NCI-H2196 treated with DMSO at 0.1 percent for 48 hours (cell line): Measurements from ENCODE around the gene TFAP2D.

Experiments
- DNase-seq: peaks from one replicate; lab custom pipeline; 2025; ENCODE audit not compliant: unreplicated experiment; lab: John Stamatoyannopoulos, UW

TFAP2D gene

DNA sequence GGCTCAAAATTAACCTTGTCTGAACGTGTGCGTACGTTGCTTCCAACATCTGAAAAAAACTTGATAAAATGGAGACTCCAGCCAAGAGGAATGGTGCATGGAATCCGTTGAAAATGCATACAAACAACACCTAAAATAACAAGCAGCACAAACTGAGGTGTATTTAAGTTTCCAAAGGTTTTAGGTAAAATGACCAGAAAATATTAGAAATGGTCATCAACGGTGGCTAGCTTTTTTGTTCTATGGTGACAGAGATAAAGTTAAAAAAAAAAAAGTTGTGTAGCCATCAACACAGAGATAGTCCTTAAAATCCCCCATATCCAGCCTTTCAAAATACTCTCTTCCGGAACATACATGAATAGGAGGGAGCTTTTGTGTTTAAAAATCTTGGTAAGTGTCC is 104.7 kb downstream of the TFAP2D start:
- DNase-seq, result no peak

DNA sequence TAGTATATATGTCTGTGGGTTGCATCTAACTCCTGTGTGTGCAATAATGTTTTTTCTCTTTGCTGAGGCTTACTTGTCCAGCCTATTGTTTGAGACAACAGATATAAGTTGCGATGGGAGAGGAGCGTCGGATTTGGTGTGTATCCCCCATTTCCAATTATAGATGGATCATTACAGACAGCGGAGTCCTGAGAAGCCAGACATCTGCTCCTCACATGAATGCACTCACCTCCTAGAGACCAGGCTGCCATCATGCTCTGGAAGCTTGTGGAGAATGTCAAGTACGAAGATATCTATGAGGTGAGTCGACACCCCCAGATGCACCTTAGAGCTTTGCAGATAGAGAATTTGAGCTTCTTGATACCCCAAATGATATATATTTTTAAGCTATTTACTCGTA is 105.3 kb downstream of the TFAP2D start, which contains the start of gene TFAP2B:
TFAP2B (plus strand) TSS at position 199 of the 400 bp plus-strand sequence; CDS start at position 220, 21 bp downstream.
- no peak for DNase-seq

DNA sequence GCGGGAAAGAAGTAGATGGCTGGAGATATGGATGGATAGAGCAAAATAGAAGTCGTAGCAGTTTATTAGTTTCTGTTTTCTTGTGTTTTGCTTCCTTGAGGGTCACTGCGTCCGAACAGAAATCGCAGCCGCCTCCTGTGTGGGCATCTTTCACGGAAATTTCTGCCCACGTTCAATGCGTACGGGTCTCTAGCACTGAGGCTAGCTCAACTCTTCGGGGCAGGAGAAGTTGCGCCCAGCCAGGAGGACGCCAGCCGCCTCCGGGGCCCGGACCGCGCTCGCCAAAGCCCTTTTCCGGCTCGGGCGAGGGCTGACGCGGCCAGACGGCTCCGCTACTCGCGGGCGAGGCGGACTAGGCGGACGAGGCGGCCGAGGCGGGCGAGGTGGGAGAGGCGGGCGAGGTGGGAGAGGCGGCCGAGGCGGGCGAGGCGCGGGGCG is 106.2 kb downstream of the TFAP2D start:
- no peak for DNase-seq

DNA sequence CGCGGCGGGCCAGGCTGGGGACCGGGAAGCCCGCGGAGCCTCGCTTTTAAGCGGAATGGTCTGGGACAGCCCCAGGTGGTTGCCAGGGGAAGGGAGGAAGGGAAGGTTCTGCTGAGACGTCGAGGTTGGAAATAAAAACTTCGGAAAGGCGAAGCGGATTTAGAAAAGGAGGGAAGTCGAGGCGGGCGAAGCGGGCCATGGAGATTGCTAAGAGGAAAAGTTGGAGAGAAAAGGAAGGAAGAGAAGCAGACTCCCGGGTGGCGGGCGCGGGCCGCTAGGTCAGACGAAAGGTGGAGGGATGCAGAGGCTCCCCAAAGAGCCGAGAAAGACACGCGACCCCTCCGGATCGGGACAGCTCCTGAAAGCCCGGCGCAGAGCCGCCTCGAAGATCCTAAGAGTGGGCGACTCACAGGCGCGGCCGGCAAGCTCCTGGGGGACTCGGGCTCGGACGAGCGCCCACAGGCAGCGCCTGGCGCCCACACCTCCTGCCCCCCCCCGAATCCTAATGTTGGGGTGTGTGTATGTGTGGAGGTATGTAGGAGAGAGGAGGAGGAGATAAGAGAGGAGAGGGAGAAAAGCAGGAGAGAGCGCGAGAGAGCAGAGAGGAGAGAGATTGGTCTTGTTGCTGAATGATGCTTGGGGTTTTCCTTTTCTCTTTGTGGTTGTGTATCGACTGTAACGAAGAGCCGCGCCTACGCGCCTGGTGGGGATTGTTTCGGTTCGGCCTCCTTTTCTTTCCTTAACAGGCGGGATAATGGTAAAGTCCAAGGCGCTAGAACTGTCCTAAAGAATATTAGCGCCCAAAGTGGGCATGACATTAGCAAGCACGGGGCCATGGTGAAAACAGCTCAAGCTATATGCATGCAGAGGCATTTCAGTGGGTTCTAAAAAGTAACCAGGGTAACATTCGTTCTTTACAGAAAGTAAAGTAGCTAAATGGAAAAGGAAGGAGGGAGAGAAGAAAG is 106.9 kb downstream of the TFAP2D start:
- DNase-seq, result no peak

DNA sequence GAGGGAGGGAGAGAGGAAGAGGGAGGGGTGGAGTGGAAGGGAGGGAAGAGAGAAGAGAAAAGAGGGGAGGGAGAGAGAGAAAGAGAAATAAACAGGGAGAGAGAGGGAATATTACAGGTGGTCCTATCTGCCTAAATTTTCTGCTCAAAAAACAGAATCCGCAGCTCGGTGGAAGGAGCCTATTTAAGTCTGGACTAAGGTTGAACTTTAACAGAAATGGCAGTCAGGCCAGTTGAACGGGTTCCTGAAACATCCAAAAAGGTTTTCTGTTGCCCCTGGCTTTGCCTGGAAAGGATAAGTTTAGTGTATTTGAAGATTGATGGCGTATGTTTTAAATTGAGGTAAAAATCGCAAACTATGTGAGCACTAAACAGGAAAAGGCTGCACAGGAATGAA is 107.5 kb downstream of the TFAP2D start:
- DNase-seq, result no peak

DNA sequence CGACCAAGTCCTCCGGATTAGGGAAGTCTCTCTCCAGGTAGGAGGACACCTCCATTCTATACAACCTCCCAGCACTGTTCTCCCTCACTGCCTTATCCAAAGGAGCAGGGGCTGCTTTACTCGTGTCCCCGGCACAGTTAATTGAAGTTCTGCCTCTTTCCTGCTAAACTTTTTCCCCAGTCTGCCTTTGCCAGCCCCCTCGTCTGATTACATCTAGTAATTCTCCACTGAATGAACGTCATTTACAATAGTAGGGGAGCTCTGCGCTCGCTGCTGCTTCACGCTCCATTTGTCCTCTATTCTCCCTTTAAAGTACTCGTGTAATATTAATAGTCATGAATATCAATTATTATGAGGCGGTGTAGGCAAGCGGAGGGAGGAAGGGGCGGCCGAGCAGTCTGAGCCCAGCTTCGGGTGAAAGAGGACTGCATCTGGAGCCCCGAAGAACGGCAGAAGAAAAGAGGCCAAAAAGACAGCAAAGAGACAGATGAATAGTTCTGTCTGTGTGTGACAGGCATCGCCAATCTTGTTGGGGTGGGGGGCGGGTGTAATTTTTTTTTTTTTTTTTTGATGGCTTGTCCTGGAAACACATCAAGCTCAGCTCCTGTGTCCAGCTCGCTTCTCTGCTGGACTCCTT is 108.2 kb downstream of the TFAP2D start:
- no peak for DNase-seq

DNA sequence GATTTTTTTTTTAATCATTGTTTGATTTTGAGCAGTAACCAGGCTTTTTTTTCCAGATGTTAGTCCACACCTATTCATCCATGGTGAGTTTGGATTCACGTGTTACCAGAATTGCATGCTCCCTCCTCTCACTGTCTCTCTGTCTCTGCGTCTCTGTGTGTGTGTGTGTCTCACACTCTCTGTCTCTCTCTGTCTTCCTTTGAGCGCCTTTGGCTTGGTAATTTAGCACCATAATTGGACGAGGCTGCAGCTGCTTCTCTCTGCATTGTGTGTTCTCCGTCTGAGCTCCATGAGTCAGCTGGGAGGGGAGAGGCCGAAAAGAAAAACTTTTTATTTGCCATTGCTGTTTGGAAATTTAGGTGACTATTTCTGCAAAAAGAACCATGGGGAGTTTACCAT is 108.8 kb downstream of the TFAP2D start:
- no peak for DNase-seq
